A204.1 (cell line): Measurements from ENCODE around the gene LILRB3.
"Not testable (repeated sequence)": the region's sequence is repeated elsewhere in the genome, so short reads cannot be mapped to it uniquely, and the experiment has no call there.

Source experiments
- FAIRE-seq: peaks from 2 replicates; lab custom pipeline; 2012; peaks lifted over from hg19 to GRCh38; lab: Jason Lieb, UNC

The LILRB3 gene

GRCh38 chr19:54222474-54223276 is at the start of gene LILRB3:
TSS of gene LILRB3 (minus strand) at chr19:54223007. CDS start at chr19:54222976, 31 bp downstream.
- not testable (repeated sequence) for FAIRE-seq

- not testable (repeated sequence) for FAIRE-seq
Measured at GRCh38 chr19:54272181-54272580, 49.4 kb upstream of the LILRB3 start.

DNA sequence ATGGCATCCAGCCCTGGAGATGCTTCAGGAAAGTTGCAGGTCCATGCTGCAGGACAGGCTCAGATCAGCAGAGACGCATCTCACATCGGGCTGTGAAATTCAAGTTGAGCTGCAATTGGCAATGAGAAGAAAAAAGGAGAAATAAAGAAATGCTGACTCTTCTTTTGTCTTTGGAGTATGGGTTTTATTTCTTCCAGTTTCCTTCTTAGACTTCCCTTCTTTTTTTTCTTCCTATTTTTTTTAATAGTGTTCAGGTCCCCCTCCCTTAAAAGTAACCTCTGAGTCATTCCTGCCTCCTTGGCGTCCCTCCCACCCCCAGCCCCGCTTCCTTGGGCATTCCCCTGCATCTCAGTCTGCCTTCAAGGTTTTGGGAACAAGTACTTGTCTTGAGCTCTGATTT is 48.8 kb upstream of the LILRB3 start:
- FAIRE-seq: not testable (repeated sequence)

GRCh38 chr19:54271106-54271505 is 48.3 kb upstream of the LILRB3 start:
- FAIRE-seq: no peak

DNA sequence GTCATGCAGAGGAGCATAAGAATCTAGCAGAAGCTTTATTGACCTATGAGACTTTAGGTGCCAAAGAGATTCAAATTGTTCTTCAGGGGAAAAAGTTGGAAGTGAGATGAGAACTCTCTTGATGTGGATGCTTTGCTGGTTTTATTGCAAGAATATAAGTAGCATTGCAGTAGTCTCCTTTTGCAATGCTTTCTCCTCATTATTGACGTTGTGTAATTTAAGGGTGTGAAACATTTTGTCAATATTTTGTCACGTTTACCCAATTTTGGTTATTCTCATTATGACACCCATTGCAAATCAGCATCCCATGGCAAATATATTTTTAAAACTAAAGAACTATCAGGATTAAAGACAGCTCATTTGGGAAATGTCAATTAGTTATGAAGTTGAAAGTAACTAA is 46.1 kb upstream of the LILRB3 start:
- no peak for FAIRE-seq

DNA sequence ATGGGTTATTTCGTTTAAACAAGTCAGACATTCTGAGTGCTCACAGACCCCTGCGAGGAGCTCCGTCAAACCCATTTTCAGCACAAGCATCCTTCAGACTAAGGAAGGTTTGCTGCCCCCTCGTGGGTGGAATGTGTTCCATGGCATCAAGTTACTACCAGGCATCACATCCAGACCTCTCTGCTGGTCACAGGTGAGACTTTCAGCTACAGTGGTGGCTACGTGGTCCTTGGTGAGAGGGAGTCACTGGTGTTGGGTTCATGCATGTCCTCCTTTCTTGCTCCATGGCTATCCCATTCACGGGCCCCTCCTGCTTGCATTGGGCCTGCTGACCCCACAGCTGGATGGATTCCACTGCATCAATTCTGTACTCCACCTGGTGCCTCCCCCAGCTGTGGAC is 43.3 kb upstream of the LILRB3 start:
- FAIRE-seq: no peak

GRCh38 chr19:54262470-54262869 is 39.7 kb upstream of the LILRB3 start:
- FAIRE-seq: no peak

DNA sequence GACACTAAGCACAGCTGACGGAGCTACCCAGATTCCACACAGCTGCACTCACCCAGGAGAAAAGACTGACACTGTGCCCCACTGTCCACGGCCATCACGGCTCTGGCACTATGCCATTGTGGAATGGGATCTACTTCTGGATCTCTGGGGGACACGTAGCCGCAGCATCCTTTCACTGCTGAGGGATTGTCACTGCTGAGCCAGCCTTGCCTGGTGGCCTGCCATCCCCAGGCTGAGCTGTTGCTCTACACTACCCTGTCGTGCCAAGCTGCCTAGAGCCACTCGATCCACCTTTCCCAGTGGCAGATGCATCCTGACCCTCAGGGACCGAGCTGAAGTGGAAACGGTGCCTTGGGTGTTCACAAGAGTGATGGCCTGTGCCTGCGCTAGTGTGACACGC is 39.3 kb upstream of the LILRB3 start:
- FAIRE-seq: no peak

GRCh38 chr19:54257116-54257480 is 34.3 kb upstream of the LILRB3 start, which contains the start of gene LILRB5:
TSS of gene LILRB5 (minus strand) at chr19:54257273. CDS start at chr19:54257193, 80 bp downstream.
- no peak for FAIRE-seq

DNA sequence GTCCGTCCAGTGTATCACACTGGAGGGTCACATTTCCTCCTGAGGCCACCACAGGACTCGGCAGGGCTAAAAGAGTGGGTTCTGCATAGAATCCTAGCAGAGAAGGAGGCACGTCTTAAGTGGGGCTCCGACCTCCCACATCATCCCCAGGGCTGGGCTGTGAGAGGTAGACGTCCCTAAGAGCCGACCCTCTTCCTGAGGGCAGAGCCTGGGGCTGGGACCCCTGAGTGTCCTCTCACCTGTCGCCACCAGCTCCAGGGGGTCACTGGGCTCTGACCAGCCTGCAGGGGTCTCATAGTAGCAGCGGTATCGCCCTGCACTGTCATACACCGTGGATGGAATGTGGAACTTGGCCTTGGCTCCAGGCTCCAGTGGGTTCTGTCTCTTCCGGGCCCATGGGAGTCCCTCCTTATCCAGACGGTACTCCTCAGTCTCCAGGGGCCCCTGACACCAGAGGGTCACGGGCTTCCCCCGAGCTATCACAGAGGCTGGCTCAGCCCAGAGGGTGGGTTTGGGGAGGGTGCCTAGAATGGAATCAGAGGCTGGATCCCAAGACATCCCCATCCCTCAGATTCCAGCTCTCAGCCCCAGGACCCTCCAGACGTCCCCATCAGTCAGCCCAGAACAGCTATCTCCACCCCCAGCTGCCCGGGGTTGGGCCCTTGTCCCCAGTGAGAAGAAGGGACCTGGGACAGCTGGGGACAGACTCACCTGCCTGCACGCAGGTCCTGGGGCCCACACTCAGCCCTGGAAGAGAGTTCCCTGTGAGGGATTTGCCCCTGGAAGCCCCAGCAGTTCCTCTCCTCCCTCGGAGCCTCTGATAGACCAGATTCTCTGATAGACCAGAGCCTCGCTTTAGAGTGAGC is 33.7 kb upstream of the LILRB3 start:
- FAIRE-seq: no peak

- FAIRE-seq: no peak
Measured at GRCh38 chr19:54255105-54255775, 32.4 kb upstream of the LILRB3 start.

GRCh38 chr19:54254195-54254906 is 31.5 kb upstream of the LILRB3 start:
- FAIRE-seq: no peak

DNA sequence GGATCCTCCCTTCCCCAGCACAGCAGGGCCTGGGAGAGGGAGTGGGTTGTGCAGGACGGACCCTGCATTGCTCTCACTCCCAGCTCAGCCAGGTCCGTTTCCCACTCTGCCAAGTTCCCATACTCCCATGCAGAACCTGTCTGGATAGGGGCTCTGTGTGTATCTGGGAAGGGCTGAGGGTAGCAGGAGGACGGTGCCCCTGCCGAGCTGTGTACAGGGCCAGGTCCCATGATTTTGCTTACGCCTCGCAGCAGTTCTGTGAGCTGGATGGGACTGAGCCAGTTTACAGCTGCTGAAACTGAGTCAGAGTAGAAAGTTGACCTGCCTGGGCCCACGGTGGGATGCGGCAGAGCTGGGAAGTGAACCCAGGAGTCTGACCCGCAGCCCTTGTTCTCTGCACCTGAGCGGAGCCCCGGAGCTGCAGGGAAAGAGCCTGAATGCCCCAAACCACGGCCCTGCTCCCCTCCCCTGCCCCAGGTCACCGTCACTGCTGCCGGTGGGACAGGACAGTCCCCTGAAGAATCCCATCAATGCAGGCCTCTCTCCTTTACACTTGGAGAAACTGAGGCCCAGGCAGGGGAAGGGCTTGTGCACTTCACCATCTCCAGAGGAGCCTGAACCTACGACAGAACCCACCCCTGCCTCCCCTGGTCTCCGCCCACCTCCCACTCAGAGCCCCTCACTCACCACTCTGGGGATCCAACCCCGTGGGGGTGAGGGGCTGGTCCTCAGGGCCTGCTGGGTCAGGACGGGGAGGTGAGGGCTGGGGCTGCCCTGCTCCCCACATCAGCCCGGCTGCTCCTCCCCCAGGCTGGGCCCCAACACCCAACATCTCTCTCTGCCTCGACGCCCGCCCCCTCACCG is 30.8 kb upstream of the LILRB3 start:
- no peak for FAIRE-seq

GRCh38 chr19:54252845-54253244 is 30.0 kb upstream of the LILRB3 start:
- FAIRE-seq: no peak

DNA sequence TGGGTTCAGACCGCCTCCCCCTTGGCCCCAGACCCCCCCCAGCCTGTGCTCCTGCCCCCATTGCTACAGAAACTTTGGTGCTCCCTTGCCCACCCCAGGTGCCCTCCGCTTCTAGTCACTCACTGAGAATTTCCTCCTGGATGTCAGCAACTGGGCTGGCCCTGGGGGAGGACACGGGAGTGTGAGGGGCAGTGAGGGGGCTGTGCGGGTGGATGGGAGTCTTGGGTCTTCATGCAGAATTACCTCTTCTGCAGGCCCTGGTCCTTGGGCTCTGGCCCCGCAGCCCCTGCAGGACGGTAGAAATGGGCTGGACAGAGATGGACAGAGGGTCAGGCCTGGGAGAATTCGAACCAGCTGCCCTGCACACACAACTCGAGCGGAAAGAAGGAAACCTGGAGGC is 29.4 kb upstream of the LILRB3 start:
- no peak for FAIRE-seq

GRCh38 chr19:54248016-54248601 is 25.3 kb upstream of the LILRB3 start:
- FAIRE-seq: no peak

GRCh38 chr19:54247106-54247930 is 24.5 kb upstream of the LILRB3 start:
- FAIRE-seq: no peak

- FAIRE-seq: no peak
Measured at GRCh38 chr19:54245936-54246335, 23.1 kb upstream of the LILRB3 start.

DNA sequence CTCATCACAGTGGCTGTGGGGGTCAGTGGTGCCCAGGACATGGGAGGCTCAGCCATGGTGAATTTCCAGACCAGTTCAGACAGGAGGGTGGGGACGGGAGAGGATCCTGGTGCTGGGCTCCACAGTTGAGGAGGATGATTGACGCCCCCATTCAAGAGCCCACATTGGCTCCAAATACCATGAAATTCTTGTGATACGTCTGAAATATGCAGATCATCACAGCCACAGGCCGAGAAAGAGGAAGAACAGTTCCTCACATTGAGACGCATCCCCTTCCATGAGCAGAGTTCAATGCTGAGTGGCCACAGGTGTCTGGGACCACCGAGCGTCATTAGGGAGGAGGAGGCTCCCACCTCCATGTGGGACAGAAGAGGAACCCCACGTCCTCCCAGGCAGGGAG is 21.0 kb upstream of the LILRB3 start:
- FAIRE-seq: not testable (repeated sequence)

GRCh38 chr19:54242646-54243045 is 19.8 kb upstream of the LILRB3 start, which contains the start of gene LILRA6:
TSS of gene LILRA6 (minus strand) at chr19:54242790.
- not testable (repeated sequence) for FAIRE-seq
